ENCODE measurements around the gene LRRC4. TPM values are rescaled to one million over a fixed set of nuclear protein-coding genes. Genes with fewer than 3 reads are reported as not detected.

LRRC4 gene
- total and polyA plus RNA-seq, 2 donors (not counting 3 experiments of a cell fraction or from before 2014, with no cell fraction given), result 3.8 to 4.2 TPM

- no peaks in the 10 kb centered on the region for H3K4me1 ChIP-seq (ENCODE audit: control insufficient read depth, extremely low read depth, insufficient read depth, low read length)
- no peak overlapping the region for H2AFZ ChIP-seq (ENCODE audit: low read depth, low read length)
- ChIA-PET POLR2A (no interaction called here), CTCF (no interaction called here)
- H3K27me3 ChIP-seq (ENCODE audit: control insufficient read depth in 2 of 2, insufficient read depth in 2 of 2, low read length in 2 of 2), result no peaks in the 10 kb centered on the region
- peaks cover 0 to 2% of the 10 kb centered on the region in 2 experiments for H3K36me3 ChIP-seq (ENCODE audit: control insufficient read depth in 2 of 2, extremely low read depth in 1 of 2, insufficient read depth in 2 of 2, low read length in 2 of 2)
- H4K20me1 ChIP-seq (replicated peaks; ENCODE audit: control insufficient read depth, extremely low read depth, insufficient read depth, low read length), result no peaks in the 10 kb centered on the region
- BruUV-seq (replicated peaks), result no TSS peak
- dilution Hi-C loops (cut with MboI; ENCODE audit: extremely low pct_ligation_motif_present, low sequenced_read_pairs), result no loop called here
- H3K4me2 ChIP-seq (ENCODE audit: insufficient read depth, low read length), result no peak overlapping the region
- no peak for TF ChIP-seq EZH2 (IDR thresholded peaks at IDR 0.05; ENCODE audit: borderline replicate concordance, low read depth, low read length, severe bottlenecking)
- TF ChIP-seq GATA2 (IDR thresholded peaks at IDR 0.05; ENCODE audit: insufficient read depth, insufficient read length, low read depth, low read length), result no peak
- TF ChIP-seq JUN (IDR thresholded peaks at IDR 0.05; ENCODE audit: borderline replicate concordance, insufficient read depth, insufficient read length, low read depth), result no peak
- TF ChIP-seq POLR2AphosphoS5 (IDR thresholded peaks at IDR 0.05; ENCODE audit: insufficient read depth, low read depth, low read length), result no peak
- no peak for TF ChIP-seq FOS (IDR thresholded peaks at IDR 0.05; ENCODE audit: borderline replicate concordance, insufficient read depth, low read length)
- TF ChIP-seq CTCF (IDR thresholded peaks at IDR 0.05; ENCODE audit: extremely low read depth in 1 of 2, insufficient read depth in 1 of 2, low read depth in 1 of 2, low read length in 2 of 2), result no peak
- no peak for TF ChIP-seq MYC (IDR thresholded peaks at IDR 0.05; ENCODE audit: low read depth, low read length)
- no peak for TF ChIP-seq MAX (IDR thresholded peaks at IDR 0.05; ENCODE audit: insufficient read depth, insufficient read length)
- TF ChIP-seq POLR2A (IDR thresholded peaks at IDR 0.05; ENCODE audit: low read depth, low read length), result no peak
- no peak for DNase-seq (ENCODE audit: low read depth, low spot score)
- no peaks in the 10 kb centered on the region for H3K9me3 ChIP-seq (replicated peaks; ENCODE audit: control insufficient read depth, insufficient read depth, low read length)
- H3K9ac ChIP-seq (replicated peaks; ENCODE audit: extremely low read depth, insufficient read depth, low read length), result no peak overlapping the region
- H3K27ac ChIP-seq (ENCODE audit: insufficient read depth, low read depth, low read length), result no peak overlapping the region
- intact Hi-C loops (cut with micrococcal nuclease), result no loop called here
- FAIRE-seq, result no peak
- H3K9me1 ChIP-seq (replicated peaks; ENCODE audit: control insufficient read depth, extremely low read depth, insufficient read depth, low read length), result no peaks in the 10 kb centered on the region
- H3K4me3 ChIP-seq (replicated peaks in 1 of 3; ENCODE audit: insufficient read depth in 1 of 3, low read depth in 1 of 3, low read length in 3 of 3), result no peak overlapping the region
- H3K79me2 ChIP-seq (ENCODE audit: control insufficient read depth, insufficient read depth, low read length), result no peaks in the 10 kb centered on the region
Measured at GRCh38 chr7:128063088-128063487, 31.9 kb upstream of the LRRC4 start.
